Tibial artery (tissue), 4 donors: Measurements from ENCODE around the gene ROBO1.

ENCODE experiments used
- DNase-seq, 2 donors: peaks; one replicate each; pipeline ENCODE4 v3.0.0-alpha.2; 2019
- H3K27ac ChIP-seq, 2 donors: fragments of 200-600 bp; sonication (generic) in 1 of 2; 1 replicate in 1 of 2; 2 replicates in 1 of 2; pipeline ENCODE4 v1.5.1; 2018 to 2019; ENCODE audit warnings: mild to moderate bottlenecking in 1 of 2
- H3K27me3 ChIP-seq, 2 donors: fragments of 200-600 bp; sonication (generic) in 1 of 2; one replicate each; pipeline versions ENCODE4 v1.5.1 to v1.6.0; 2016 to 2019
- H3K36me3 ChIP-seq, 3 donors: fragments of 200-600 bp; sonication (generic) in 2 of 3; one replicate each; pipeline ENCODE4 v1.5.1; 2016 to 2019; ENCODE audit warnings: mild to moderate bottlenecking in 2 of 3
- H3K4me1 ChIP-seq, 4 donors: fragments of 200-600 bp; sonication (generic) in 2 of 4; 1 replicate in 3 of 4; 2 replicates in 1 of 4; pipeline ENCODE4 v1.5.1; 2016 to 2019
- H3K4me3 ChIP-seq, 2 donors: fragments of 200-600 bp; sonication (generic) in 1 of 2; 1 replicate in 1 of 2; 2 replicates in 1 of 2; pipeline ENCODE4 v1.5.1; 2018 to 2019; ENCODE audit warnings: mild to moderate bottlenecking in 2 of 2
- H3K9me3 ChIP-seq, 3 donors: fragments of 200-600 bp; sonication (generic) in 1 of 3; one replicate each; pipeline ENCODE4 v1.5.1; 2016 to 2019
- CTCF ChIP-seq, 2 experiments: fragments of 200-600 bp in 1 of 2; fragments of 450-650 bp in 1 of 2; IDR thresholded peaks; one replicate each; pipeline ENCODE4 v1.5.1; 2017 to 2019; ENCODE audit warnings: antibody characterized with exemption in 2 of 2, mild to moderate bottlenecking in 1 of 2, moderate library complexity in 1 of 2
- intact Hi-C: fragments of 100-400 bp; cut with DNase I; formaldehyde crosslinking; loops from one replicate; pipeline ENCODE4 v1.15.0; 2023; ENCODE audit warnings: low total_unique reads

The ROBO1 gene

GRCh38 chr3:79410617-79411016, 357.2 kb downstream of the ROBO1 start:
- Histone ChIP-seq H3K36me3 (no peaks in the 10 kb centered on the region), H3K4me1 (no peaks in the 10 kb centered on the region), H3K4me3 (no peak overlapping the region), H3K27me3 (no peaks in the 10 kb centered on the region), H3K9me3 (no peaks in the 10 kb centered on the region), H3K27ac (no peak overlapping the region)
- DNase-seq, result no peak
- intact Hi-C loops, result no loop called here
- TF ChIP-seq CTCF (IDR thresholded peaks at IDR 0.05), result no peak

GRCh38 chr3:79410136-79410535, 357.7 kb downstream of the ROBO1 start:
- Histone ChIP-seq H3K27ac (no peak overlapping the region), H3K4me3 (no peak overlapping the region), H3K36me3 (no peaks in the 10 kb centered on the region), H3K9me3 (no peaks in the 10 kb centered on the region), H3K4me1 (no peaks in the 10 kb centered on the region), H3K27me3 (no peaks in the 10 kb centered on the region)
- DNase-seq, result no peak
- intact Hi-C loops, result no loop called here
- no peak for TF ChIP-seq CTCF (IDR thresholded peaks at IDR 0.05)

- H3K27me3 ChIP-seq, result no peaks in the 10 kb centered on the region
- no peak overlapping the region for H3K4me3 ChIP-seq
- DNase-seq, result no peak
- no peaks in the 10 kb centered on the region for H3K9me3 ChIP-seq
- no peak overlapping the region for H3K27ac ChIP-seq
- intact Hi-C loops, result no loop called here
- no peaks in the 10 kb centered on the region for H3K4me1 ChIP-seq
- H3K36me3 ChIP-seq, result no peaks in the 10 kb centered on the region
- no peak for TF ChIP-seq CTCF (IDR thresholded peaks at IDR 0.05)
Observed at GRCh38 chr3:79406175-79406574, 361.6 kb downstream of the ROBO1 start.

DNA sequence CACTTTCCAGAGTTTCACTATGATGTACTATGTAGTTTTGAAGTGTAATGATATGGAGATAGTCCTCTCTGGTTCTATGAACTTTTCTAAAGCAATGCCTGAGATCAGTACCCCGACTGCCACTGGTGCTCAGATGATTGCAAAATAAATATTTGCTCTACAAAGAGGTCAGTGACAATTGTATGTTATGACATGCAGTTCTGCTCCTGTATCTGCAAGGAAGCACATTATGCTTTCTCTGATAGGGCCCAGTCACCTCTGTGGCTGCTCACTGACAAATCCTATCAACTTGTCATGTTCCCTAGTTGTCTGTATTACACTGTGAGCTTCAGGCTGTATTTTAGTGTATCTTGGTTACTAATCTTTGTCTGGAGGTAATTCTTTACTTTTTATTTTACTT, 362.6 kb downstream of the ROBO1 start:
- Histone ChIP-seq H3K4me3 (no peak overlapping the region), H3K36me3 (no peaks in the 10 kb centered on the region), H3K9me3 (no peaks in the 10 kb centered on the region), H3K27me3 (no peaks in the 10 kb centered on the region), H3K27ac (no peak overlapping the region), H3K4me1 (no peaks in the 10 kb centered on the region)
- DNase-seq, result no peak
- intact Hi-C loops, result no loop called here
- TF ChIP-seq CTCF (IDR thresholded peaks at IDR 0.05), result no peak

- no peak for TF ChIP-seq CTCF (IDR thresholded peaks at IDR 0.05)
- no peak overlapping the region for H3K4me3 ChIP-seq
- no peaks in the 10 kb centered on the region for H3K27me3 ChIP-seq
- H3K9me3 ChIP-seq, result no peaks in the 10 kb centered on the region
- intact Hi-C loops, result no loop called here
- no peak overlapping the region for H3K27ac ChIP-seq
- no peak for DNase-seq
- H3K36me3 ChIP-seq, result no peaks in the 10 kb centered on the region
- H3K4me1 ChIP-seq, result no peaks in the 10 kb centered on the region
Observed at GRCh38 chr3:79396595-79396994, 371.2 kb downstream of the ROBO1 start.

DNA sequence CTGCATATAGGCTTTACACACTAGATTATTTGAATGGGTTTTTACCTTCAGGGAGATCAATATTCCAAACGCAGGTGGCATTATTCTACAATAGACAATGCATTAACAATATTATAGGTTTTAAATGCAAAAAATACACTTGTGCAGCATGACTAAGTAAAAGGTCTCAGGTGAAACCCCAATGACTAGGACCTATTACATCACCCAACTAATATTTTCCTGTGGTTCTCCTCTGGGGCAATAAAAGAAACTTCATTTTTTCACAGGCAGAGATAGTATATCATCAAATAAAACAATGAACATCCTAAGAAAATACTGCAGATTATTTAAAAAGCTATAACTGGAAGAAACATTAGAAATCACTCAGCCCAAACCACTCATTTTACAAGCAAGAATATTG, 375.3 kb downstream of the ROBO1 start:
- no peak for TF ChIP-seq CTCF (IDR thresholded peaks at IDR 0.05)
- intact Hi-C loops, result no loop called here
- H3K9me3 ChIP-seq, result no peaks in the 10 kb centered on the region
- H3K36me3 ChIP-seq, result no peaks in the 10 kb centered on the region
- no peaks in the 10 kb centered on the region for H3K4me1 ChIP-seq
- no peak overlapping the region for H3K4me3 ChIP-seq
- DNase-seq, result no peak
- no peaks in the 10 kb centered on the region for H3K27me3 ChIP-seq
- no peak overlapping the region for H3K27ac ChIP-seq
